GM18499 (cell line): ENCODE data around the gene TRAPPC2L.

Experiments used
- ATAC-seq: cut with Tn5 transposase; IDR thresholded peaks from one replicate; pipeline ENCODE4 v1.9.1; 2021; ENCODE audit warnings: moderate number of reproducible peaks; ENCODE audit not compliant: insufficient read depth, unreplicated experiment

TRAPPC2L gene

GRCh38 chr16:88836791-88837190 lies 20.1 kb upstream of the TRAPPC2L start:
- no peak for ATAC-seq

GRCh38 chr16:88837806-88838205 lies 19.1 kb upstream of the TRAPPC2L start:
- no peak for ATAC-seq

- no peak for ATAC-seq
Measured at GRCh38 chr16:88838566-88838965, 18.4 kb upstream of the TRAPPC2L start.

GRCh38 chr16:88839026-88839529 lies 17.8 kb upstream of the TRAPPC2L start:
- ATAC-seq: no peak

- ATAC-seq: no peak
Measured at GRCh38 chr16:88839745-88840599, 17.0 kb upstream of the TRAPPC2L start.

- no peak for ATAC-seq
Measured at GRCh38 chr16:88840600-88841215, 16.2 kb upstream of the TRAPPC2L start.

- no peak for ATAC-seq
Measured at GRCh38 chr16:88841521-88842307, 15.2 kb upstream of the TRAPPC2L start.

- ATAC-seq: no peak
Measured at GRCh38 chr16:88842308-88842756, 14.6 kb upstream of the TRAPPC2L start.

- no peak for ATAC-seq
Measured at GRCh38 chr16:88842806-88843205, 14.1 kb upstream of the TRAPPC2L start.

GRCh38 chr16:88843256-88843655 lies 13.7 kb upstream of the TRAPPC2L start:
- no peak for ATAC-seq

GRCh38 chr16:88844419-88845036 lies 12.4 kb upstream of the TRAPPC2L start:
- no peak for ATAC-seq

- ATAC-seq: no peak
Measured at GRCh38 chr16:88846088-88846487, 10.8 kb upstream of the TRAPPC2L start.

GRCh38 chr16:88847654-88848053 lies 9.3 kb upstream of the TRAPPC2L start:
- ATAC-seq: no peak

- ATAC-seq: no peak
Measured at GRCh38 chr16:88848557-88848956, 8.4 kb upstream of the TRAPPC2L start.

GRCh38 chr16:88850531-88851199 lies 6.3 kb upstream of the TRAPPC2L start:
- ATAC-seq: no peak

- no peak for ATAC-seq
Measured at GRCh38 chr16:88851616-88852015, 5.3 kb upstream of the TRAPPC2L start.

GRCh38 chr16:88853325-88853941 lies 3.5 kb upstream of the TRAPPC2L start:
- no peak for ATAC-seq

GRCh38 chr16:88854306-88855111 lies 2.4 kb upstream of the TRAPPC2L start:
- ATAC-seq: no peak

GRCh38 chr16:88855176-88855575 lies 1.8 kb upstream of the TRAPPC2L start:
- no peak for ATAC-seq
